NCI-H510A (cell line): ENCODE measurements around the gene ANKRD11.
"Not testable (repeated sequence)": the region's sequence is repeated elsewhere in the genome, so short reads cannot be mapped to it uniquely, and the experiment has no call there.

Source experiments
- DNase-seq: peaks from one replicate; lab custom pipeline; 2025; lab: John Stamatoyannopoulos, UW

ANKRD11 gene

GRCh38 chr16:89428605-89429004, 61.8 kb downstream of the ANKRD11 start:
- DNase-seq = not testable (repeated sequence)

- no peak for DNase-seq
Observed at GRCh38 chr16:89426736-89427530, 63.4 kb downstream of the ANKRD11 start.

GRCh38 chr16:89425523-89425922, 64.8 kb downstream of the ANKRD11 start:
- no peak for DNase-seq

GRCh38 chr16:89423681-89424260, 66.6 kb downstream of the ANKRD11 start:
- DNase-seq = no peak

- no peak for DNase-seq
Observed at GRCh38 chr16:89422905-89423630, 67.3 kb downstream of the ANKRD11 start.

GRCh38 chr16:89422527-89422904, 67.8 kb downstream of the ANKRD11 start:
- no peak for DNase-seq

GRCh38 chr16:89421300-89421699, 69.1 kb downstream of the ANKRD11 start:
- not testable (repeated sequence) for DNase-seq

GRCh38 chr16:89420204-89420603, 70.2 kb downstream of the ANKRD11 start:
- DNase-seq = no peak

- no peak for DNase-seq
Observed at GRCh38 chr16:89418352-89418751, 72.0 kb downstream of the ANKRD11 start.

GRCh38 chr16:89417352-89417751, 73.0 kb downstream of the ANKRD11 start:
- no peak for DNase-seq

GRCh38 chr16:89413811-89414585, 76.4 kb downstream of the ANKRD11 start:
- DNase-seq = no peak

GRCh38 chr16:89412811-89413210, 77.5 kb downstream of the ANKRD11 start:
- no peak for DNase-seq

GRCh38 chr16:89411335-89411850, 79.0 kb downstream of the ANKRD11 start:
- DNase-seq = no peak

- no peak for DNase-seq
Observed at GRCh38 chr16:89410794-89411309, 79.5 kb downstream of the ANKRD11 start.

GRCh38 chr16:89410322-89410721, 80.0 kb downstream of the ANKRD11 start:
- DNase-seq = no peak

GRCh38 chr16:89409161-89409711, 81.1 kb downstream of the ANKRD11 start:
- no peak for DNase-seq

GRCh38 chr16:89408315-89408714, 82.0 kb downstream of the ANKRD11 start:
- no peak for DNase-seq

GRCh38 chr16:89407925-89408300, 82.4 kb downstream of the ANKRD11 start:
- DNase-seq = no peak

- no peak for DNase-seq
Observed at GRCh38 chr16:89407282-89407924, 83.0 kb downstream of the ANKRD11 start.

GRCh38 chr16:89406277-89406888, 84.0 kb downstream of the ANKRD11 start:
- DNase-seq = no peak

GRCh38 chr16:89404561-89404960, 85.8 kb downstream of the ANKRD11 start:
- DNase-seq = no peak
